GM19455 (cell line): Measurements from ENCODE around the gene KRTAP15-1.

ENCODE experiments used
- ATAC-seq: cut with Tn5 transposase; IDR thresholded peaks from one replicate; pipeline ENCODE4 v1.9.1; 2021; ENCODE audit not compliant: unreplicated experiment

Gene KRTAP15-1

DNA sequence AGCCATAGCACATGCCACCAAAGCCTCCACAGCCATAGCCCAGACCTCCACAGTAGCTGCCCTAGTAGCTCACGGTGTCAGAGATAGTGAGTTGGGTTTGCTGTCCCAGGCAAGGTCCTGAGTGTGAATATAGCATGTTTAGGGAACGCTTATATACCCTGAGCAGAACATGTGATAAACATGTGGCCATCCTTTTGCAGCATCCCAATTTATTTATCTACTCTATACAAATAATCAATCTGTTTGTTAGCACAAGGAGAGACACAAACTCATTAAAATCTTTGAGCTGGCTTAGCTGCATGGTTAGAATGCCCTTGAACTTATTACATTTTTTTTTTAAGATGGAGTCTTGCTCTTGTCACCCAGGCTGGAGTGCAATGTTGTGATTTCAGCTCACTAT is 47.3 kb downstream of the KRTAP15-1 start, which contains the start of gene KRTAP19-2:
KRTAP19-2 (minus strand) TSS at position 101 of the 400 bp plus-strand sequence; CDS start at position 13, 88 bp downstream.
- ATAC-seq: no peak
